Heart left ventricle (tissue), 13 donors: ENCODE measurements around the gene CASKIN1.
"Not testable (repeated sequence)": the region's sequence is repeated elsewhere in the genome, so short reads cannot be mapped to it uniquely, and the experiment has no call there.

ENCODE experiments used
- POLR2A ChIP-seq, 2 donors: fragments of 450-650 bp; IDR thresholded peaks; one replicate each; pipeline ENCODE4 v1.6.1; 2017; ENCODE audit warnings: antibody characterized with exemption in 2 of 2, mild to moderate bottlenecking in 2 of 2, moderate library complexity in 2 of 2
- TF ChIP-seq, protein P1 (sequence below), 12 donors: fragments of 200-600 bp; sonication (generic) in 4 of 12; IDR thresholded peaks; one replicate each; pipeline versions ENCODE4 v1.5.0 to v1.8.0; 2018 to 2022; ENCODE audit warnings: antibody characterized with exemption in 12 of 12, mild to moderate bottlenecking in 5 of 12
- donor health status: ischemic (EF 13 %, LVEDD 7.1; RV severe dilation, severe dysfunction).
- donor health status: DM: no; HTN: yes; CAD: no.
- donor health status: DM: no; HTN: no; CAD: no.
- donor health status: ischemic (EF 25% LVEDD 6.9; RV normal size, moderate dysfunction).
- donor health status: ischemic (EF 25% LVEDD 5.7; RV mildly dilated, moderate dysfunction).
- donor health status: ischemic (EF 35%, LVEDD 5.7; RV mildly dilated, moderate dysfunction).
- donor health status: nonischemic (EF 11% LVEDD 7.7; RV severe dilation, severe dysfunction).
- donor health status: DM: yes; HTN: yes; CAD: no.
- donor health status: PGD.
- donor health status: ischemic (EF 29% LVEDD 5.4; RV normal size, mild dysfunction).
- donor health status: nonischemic (EF 23%, LVEDD 6.1; RV moderate dilation, normal function).

DNA sequence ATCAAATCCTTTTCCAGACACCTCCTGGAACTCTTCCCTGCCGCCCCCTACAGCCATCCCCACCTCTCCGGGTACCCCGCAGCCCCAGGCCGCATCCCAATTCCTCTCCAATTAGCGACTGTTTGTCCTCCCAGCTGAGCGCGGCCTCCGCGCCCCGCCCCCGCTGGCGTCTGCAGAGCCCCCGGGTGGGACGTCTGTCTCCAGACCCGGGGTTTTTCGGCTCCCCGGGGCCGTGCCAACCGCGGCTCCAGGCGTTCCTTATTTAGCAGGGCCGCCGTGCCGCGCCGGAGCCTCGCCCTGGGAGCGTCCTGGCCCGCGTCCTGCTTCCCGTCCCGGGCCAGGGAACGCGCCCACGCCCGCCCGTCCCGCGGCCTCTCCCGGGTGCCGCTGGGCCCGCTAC, 61.3 kb downstream of the CASKIN1 start:
- TF ChIP-seq, protein P1, sequence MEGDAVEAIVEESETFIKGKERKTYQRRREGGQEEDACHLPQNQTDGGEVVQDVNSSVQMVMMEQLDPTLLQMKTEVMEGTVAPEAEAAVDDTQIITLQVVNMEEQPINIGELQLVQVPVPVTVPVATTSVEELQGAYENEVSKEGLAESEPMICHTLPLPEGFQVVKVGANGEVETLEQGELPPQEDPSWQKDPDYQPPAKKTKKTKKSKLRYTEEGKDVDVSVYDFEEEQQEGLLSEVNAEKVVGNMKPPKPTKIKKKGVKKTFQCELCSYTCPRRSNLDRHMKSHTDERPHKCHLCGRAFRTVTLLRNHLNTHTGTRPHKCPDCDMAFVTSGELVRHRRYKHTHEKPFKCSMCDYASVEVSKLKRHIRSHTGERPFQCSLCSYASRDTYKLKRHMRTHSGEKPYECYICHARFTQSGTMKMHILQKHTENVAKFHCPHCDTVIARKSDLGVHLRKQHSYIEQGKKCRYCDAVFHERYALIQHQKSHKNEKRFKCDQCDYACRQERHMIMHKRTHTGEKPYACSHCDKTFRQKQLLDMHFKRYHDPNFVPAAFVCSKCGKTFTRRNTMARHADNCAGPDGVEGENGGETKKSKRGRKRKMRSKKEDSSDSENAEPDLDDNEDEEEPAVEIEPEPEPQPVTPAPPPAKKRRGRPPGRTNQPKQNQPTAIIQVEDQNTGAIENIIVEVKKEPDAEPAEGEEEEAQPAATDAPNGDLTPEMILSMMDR (IDR thresholded peaks at IDR 0.05) = not testable (repeated sequence)
- TF ChIP-seq POLR2A (IDR thresholded peaks at IDR 0.05) = not testable (repeated sequence)
